Skeletal muscle tissue (tissue), 4 donors: ENCODE data around the gene PRDM16. TPM values are rescaled to one million over a fixed set of nuclear protein-coding genes. Genes with fewer than 3 reads are reported as not detected.

Experiments
- H3K27ac ChIP-seq: one replicate; pipeline ENCODE4 v1.7.0; 2013; ENCODE audit warnings: mild to moderate bottlenecking, low read depth, low read length, inconsistent platforms
- H3K27me3 ChIP-seq, 3 donors: one replicate each; pipeline ENCODE4 v1.7.0; 2013; ENCODE audit warnings: low read length in 3 of 3; ENCODE audit not compliant: control insufficient read depth in 3 of 3, insufficient read depth in 3 of 3
- H3K36me3 ChIP-seq, 3 donors: one replicate each; pipeline ENCODE4 v1.7.0; 2013; ENCODE audit warnings: low read length in 3 of 3; ENCODE audit not compliant: control insufficient read depth in 3 of 3, insufficient read depth in 3 of 3
- H3K4me1 ChIP-seq, 3 donors: one replicate each; pipeline ENCODE4 v1.7.0; 2013; ENCODE audit warnings: low read length in 3 of 3, mild to moderate bottlenecking in 3 of 3; ENCODE audit not compliant: control insufficient read depth in 3 of 3, insufficient read depth in 3 of 3
- H3K4me3 ChIP-seq, 3 donors: one replicate each; pipeline ENCODE4 v1.7.0; 2013; ENCODE audit warnings: low read length in 3 of 3
- H3K9ac ChIP-seq, 3 donors: one replicate each; pipeline ENCODE4 v1.7.0; 2013; ENCODE audit warnings: low read length in 3 of 3, mild to moderate bottlenecking in 3 of 3, moderate library complexity in 2 of 3, low read depth in 1 of 3
- H3K9me3 ChIP-seq, 3 donors: one replicate each; pipeline ENCODE4 v1.7.0; 2013; ENCODE audit warnings: low read length in 3 of 3; ENCODE audit not compliant: control insufficient read depth in 3 of 3
- total RNA-seq: library from RNA; depleted of rRNA; stranded (reverse); fragments of >200 nt; gene quantifications from one replicate; pipeline ENCODE4 v1.2.3, GENCODE V29; 2014
- donor health status: Osteomylitis.

PRDM16 gene
- total RNA-seq, 1 donor from 2014 or later = 4.7 TPM

- Histone ChIP-seq H3K9ac (peak overlapping the region in 1 of 3 donors; percentile 63), H3K27me3 (peaks cover 0 to 9% (median 0%) of the 10 kb centered on the region in 3 donors), H3K4me3 (no peak overlapping the region), H3K4me1 (peaks cover 37 to 46% (median 42%) of the 10 kb centered on the region in 3 donors), H3K36me3 (no peaks in the 10 kb centered on the region), H3K27ac (peak overlapping the region; percentile 51), H3K9me3 (no peaks in the 10 kb centered on the region)
Observed at GRCh38 chr1:3459051-3459908, 390.3 kb downstream of the PRDM16 start.

- H3K9ac ChIP-seq = peak overlapping the region; percentile 50 to 63 (median 61)
- H3K27ac ChIP-seq = peak overlapping the region; percentile 51
- peaks cover 0 to 8% (median 0%) of the 10 kb centered on the region in 3 donors for H3K27me3 ChIP-seq
- H3K9me3 ChIP-seq = no peaks in the 10 kb centered on the region
- H3K4me1 ChIP-seq = peaks cover 37 to 46% (median 42%) of the 10 kb centered on the region in 3 donors
- H3K4me3 ChIP-seq = no peak overlapping the region
- no peaks in the 10 kb centered on the region for H3K36me3 ChIP-seq
Observed at GRCh38 chr1:3459940-3460671, 391.1 kb downstream of the PRDM16 start.

- H3K4me1 ChIP-seq = peaks cover 37 to 42% (median 42%) of the 10 kb centered on the region in 3 donors
- peak overlapping the region in 1 of 3 donors; percentile 63 for H3K9ac ChIP-seq
- peak overlapping the region; percentile 51 for H3K27ac ChIP-seq
Observed at GRCh38 chr1:3460672-3461131, 391.7 kb downstream of the PRDM16 start.

GRCh38 chr1:3461238-3461933, 392.4 kb downstream of the PRDM16 start:
- H3K4me3 ChIP-seq = no peak overlapping the region
- H3K27me3 ChIP-seq = no peaks in the 10 kb centered on the region
- H3K4me1 ChIP-seq = peaks cover 37 to 42% (median 42%) of the 10 kb centered on the region in 3 donors
- H3K9me3 ChIP-seq = no peaks in the 10 kb centered on the region
- no peak overlapping the region for H3K27ac ChIP-seq
- H3K9ac ChIP-seq = no peak overlapping the region
- H3K36me3 ChIP-seq = no peaks in the 10 kb centered on the region

More at GRCh38 chr1:3460672-3461131, 391.7 kb downstream of the PRDM16 start:
- Histone ChIP-seq H3K9me3 (no peaks in the 10 kb centered on the region), H3K4me3 (no peak overlapping the region), H3K36me3 (no peaks in the 10 kb centered on the region), H3K27me3 (peaks cover 0 to 2% (median 0%) of the 10 kb centered on the region in 3 donors)

GRCh38 chr1:3461934-3462275, 392.9 kb downstream of the PRDM16 start:
- H3K27ac ChIP-seq = no peak overlapping the region
- H3K36me3 ChIP-seq = no peaks in the 10 kb centered on the region
- H3K27me3 ChIP-seq = no peaks in the 10 kb centered on the region
- H3K9me3 ChIP-seq = no peaks in the 10 kb centered on the region
- peaks cover 37 to 40% (median 38%) of the 10 kb centered on the region in 3 donors for H3K4me1 ChIP-seq
- no peak overlapping the region for H3K9ac ChIP-seq
- no peak overlapping the region for H3K4me3 ChIP-seq

GRCh38 chr1:3462356-3463012, 393.5 kb downstream of the PRDM16 start:
- no peak overlapping the region for H3K27ac ChIP-seq
- H3K36me3 ChIP-seq = no peaks in the 10 kb centered on the region
- H3K4me3 ChIP-seq = no peak overlapping the region
- no peaks in the 10 kb centered on the region for H3K27me3 ChIP-seq
- no peak overlapping the region for H3K9ac ChIP-seq
- H3K9me3 ChIP-seq = no peaks in the 10 kb centered on the region
- peaks cover 32 to 36% (median 34%) of the 10 kb centered on the region in 3 donors for H3K4me1 ChIP-seq

GRCh38 chr1:3463013-3463385, 394.0 kb downstream of the PRDM16 start:
- H3K27me3 ChIP-seq = no peaks in the 10 kb centered on the region
- no peaks in the 10 kb centered on the region for H3K36me3 ChIP-seq
- no peak overlapping the region for H3K27ac ChIP-seq
- no peak overlapping the region for H3K4me3 ChIP-seq
- no peaks in the 10 kb centered on the region for H3K9me3 ChIP-seq
- no peak overlapping the region for H3K9ac ChIP-seq
- peaks cover 27 to 31% (median 29%) of the 10 kb centered on the region in 3 donors for H3K4me1 ChIP-seq

GRCh38 chr1:3463408-3463863, 394.4 kb downstream of the PRDM16 start:
- no peaks in the 10 kb centered on the region for H3K9me3 ChIP-seq
- H3K27ac ChIP-seq = no peak overlapping the region
- H3K27me3 ChIP-seq = no peaks in the 10 kb centered on the region
- peaks cover 22 to 26% (median 25%) of the 10 kb centered on the region in 3 donors for H3K4me1 ChIP-seq
- H3K36me3 ChIP-seq = no peaks in the 10 kb centered on the region
- no peak overlapping the region for H3K4me3 ChIP-seq
- no peak overlapping the region for H3K9ac ChIP-seq

- peaks cover 16 to 20% (median 19%) of the 10 kb centered on the region in 3 donors for H3K4me1 ChIP-seq
- H3K9me3 ChIP-seq = no peaks in the 10 kb centered on the region
- no peak overlapping the region for H3K9ac ChIP-seq
- no peaks in the 10 kb centered on the region for H3K27me3 ChIP-seq
- no peak overlapping the region for H3K4me3 ChIP-seq
- H3K36me3 ChIP-seq = no peaks in the 10 kb centered on the region
- no peak overlapping the region for H3K27ac ChIP-seq
Observed at GRCh38 chr1:3463891-3464648, 395.1 kb downstream of the PRDM16 start.
